ENCODE results near the gene ACTR6. TPM values are rescaled to one million over a fixed set of nuclear protein-coding genes. Genes with fewer than 3 reads are reported as not detected.

The ACTR6 gene
- polyA plus RNA-seq, 4 donors: 20.0 to 31.5 (median 23.7) TPM

- DNase-seq: peak; percentile 50 to 51
- H3K4me3 ChIP-seq (ENCODE audit: low read depth in 1 of 3, low read length in 3 of 3): no peak overlapping the region
- H3K27me3 ChIP-seq (ENCODE audit: control insufficient read depth in 3 of 3, insufficient read depth in 3 of 3, low read length in 3 of 3): no peaks in the 10 kb centered on the region
- peak; percentile 39 for FAIRE-seq
- peaks cover 0 to 5% (median 0%) of the 10 kb centered on the region in 3 donors for H3K4me1 ChIP-seq (ENCODE audit: control insufficient read depth in 3 of 3, insufficient read depth in 2 of 3, low read depth in 1 of 3, low read length in 2 of 3)
- no peaks in the 10 kb centered on the region for H3K36me3 ChIP-seq (ENCODE audit: control insufficient read depth in 3 of 3, insufficient read depth in 2 of 3, low read depth in 1 of 3, low read length in 3 of 3)
- 38 to 47% (median 40%) methylated on average over 7 of the region's 7 CpGs for WGBS, 3 donors
- H3K9me3 ChIP-seq (ENCODE audit: control insufficient read depth in 2 of 2, insufficient read depth in 1 of 2, low read depth in 1 of 2, low read length in 1 of 2): no peaks in the 10 kb centered on the region
- H3K27ac ChIP-seq (ENCODE audit: low read depth in 1 of 3, low read length in 2 of 3): peak overlapping the region in 1 of 3 donors; percentile 55
Observed at GRCh38 chr12:100234591-100235304, 34.1 kb downstream of the ACTR6 start.

- H3K27me3 ChIP-seq (ENCODE audit: control insufficient read depth in 3 of 3, insufficient read depth in 3 of 3, low read length in 3 of 3): no peaks in the 10 kb centered on the region
- DNase-seq (peak in 1 of 2 donors; percentile 30), FAIRE-seq (no peak)
- peak overlapping the region in 1 of 3 donors; percentile 24 for H3K27ac ChIP-seq (ENCODE audit: low read depth in 1 of 3, low read length in 2 of 3)
- H3K9me3 ChIP-seq (ENCODE audit: control insufficient read depth in 2 of 2, insufficient read depth in 1 of 2, low read depth in 1 of 2, low read length in 1 of 2): no peaks in the 10 kb centered on the region
- H3K4me1 ChIP-seq (ENCODE audit: control insufficient read depth in 3 of 3, insufficient read depth in 2 of 3, low read depth in 1 of 3, low read length in 2 of 3): peaks cover 0 to 5% (median 0%) of the 10 kb centered on the region in 3 donors
- no peaks in the 10 kb centered on the region for H3K36me3 ChIP-seq (ENCODE audit: control insufficient read depth in 3 of 3, insufficient read depth in 2 of 3, low read depth in 1 of 3, low read length in 3 of 3)
- 94 to 98% (median 95%) methylated on average over 3 of the region's 3 CpGs for whole genome bisulfite sequencing, 3 donors
- no peak overlapping the region for H3K4me3 ChIP-seq (ENCODE audit: low read depth in 1 of 3, low read length in 3 of 3)
Observed at GRCh38 chr12:100238801-100239200, 38.2 kb downstream of the ACTR6 start.

GRCh38 chr12:100239589-100239988 is 39.0 kb downstream of the ACTR6 start:
- no peak overlapping the region for H3K27ac ChIP-seq (ENCODE audit: low read depth in 1 of 3, low read length in 2 of 3)
- FAIRE-seq (no peak), DNase-seq (no peak)
- 95 to 100% (median 98%) methylated on average over 1 of the region's 1 CpG for WGBS, 3 donors
- peaks cover 0 to 2% (median 0%) of the 10 kb centered on the region in 3 donors for H3K36me3 ChIP-seq (ENCODE audit: control insufficient read depth in 3 of 3, insufficient read depth in 2 of 3, low read depth in 1 of 3, low read length in 3 of 3)
- peaks cover 0 to 5% (median 0%) of the 10 kb centered on the region in 3 donors for H3K4me1 ChIP-seq (ENCODE audit: control insufficient read depth in 3 of 3, insufficient read depth in 2 of 3, low read depth in 1 of 3, low read length in 2 of 3)
- no peak overlapping the region for H3K4me3 ChIP-seq (ENCODE audit: low read depth in 1 of 3, low read length in 3 of 3)
- no peaks in the 10 kb centered on the region for H3K27me3 ChIP-seq (ENCODE audit: control insufficient read depth in 3 of 3, insufficient read depth in 3 of 3, low read length in 3 of 3)
- no peaks in the 10 kb centered on the region for H3K9me3 ChIP-seq (ENCODE audit: control insufficient read depth in 2 of 2, insufficient read depth in 1 of 2, low read depth in 1 of 2, low read length in 1 of 2)

- Histone ChIP-seq H3K27ac (ENCODE audit: low read depth in 1 of 3, low read length in 2 of 3) (no peak overlapping the region), H3K9me3 (ENCODE audit: control insufficient read depth in 2 of 2, insufficient read depth in 1 of 2, low read depth in 1 of 2, low read length in 1 of 2) (no peaks in the 10 kb centered on the region), H3K4me3 (ENCODE audit: low read depth in 1 of 3, low read length in 3 of 3) (no peak overlapping the region), H3K27me3 (ENCODE audit: control insufficient read depth in 3 of 3, insufficient read depth in 3 of 3, low read length in 3 of 3) (no peaks in the 10 kb centered on the region), H3K4me1 (ENCODE audit: control insufficient read depth in 3 of 3, insufficient read depth in 2 of 3, low read depth in 1 of 3, low read length in 2 of 3) (peaks cover 0 to 5% (median 0%) of the 10 kb centered on the region in 3 donors), H3K36me3 (ENCODE audit: control insufficient read depth in 3 of 3, insufficient read depth in 2 of 3, low read depth in 1 of 3, low read length in 3 of 3) (peaks cover 0 to 2% (median 0%) of the 10 kb centered on the region in 3 donors)
- WGBS, 3 donors: 77 to 90% (median 80%) methylated on average over 5 of the region's 5 CpGs
- DNase-seq: no peak
- FAIRE-seq: no peak
Observed at GRCh38 chr12:100243137-100243536, 42.5 kb downstream of the ACTR6 start.

- Histone ChIP-seq H3K27me3 (ENCODE audit: control insufficient read depth in 3 of 3, insufficient read depth in 3 of 3, low read length in 3 of 3) (no peaks in the 10 kb centered on the region), H3K4me3 (ENCODE audit: low read depth in 1 of 3, low read length in 3 of 3) (no peak overlapping the region), H3K4me1 (ENCODE audit: control insufficient read depth in 3 of 3, insufficient read depth in 2 of 3, low read depth in 1 of 3, low read length in 2 of 3) (peaks cover 0 to 7% (median 0%) of the 10 kb centered on the region in 3 donors), H3K9me3 (ENCODE audit: control insufficient read depth in 2 of 2, insufficient read depth in 1 of 2, low read depth in 1 of 2, low read length in 1 of 2) (no peaks in the 10 kb centered on the region), H3K27ac (ENCODE audit: low read depth in 1 of 3, low read length in 2 of 3) (no peak overlapping the region), H3K36me3 (ENCODE audit: control insufficient read depth in 3 of 3, insufficient read depth in 2 of 3, low read depth in 1 of 3, low read length in 3 of 3) (peaks cover 0 to 2% (median 0%) of the 10 kb centered on the region in 3 donors)
- WGBS, 3 donors: 93 to 97% (median 95%) methylated on average over 4 of the region's 4 CpGs
- FAIRE-seq (no peak), DNase-seq (no peak)
Observed at GRCh38 chr12:100247765-100248164, 47.1 kb downstream of the ACTR6 start.

GRCh38 chr12:100248886-100249285 is 48.3 kb downstream of the ACTR6 start:
- Histone ChIP-seq H3K4me1 (ENCODE audit: control insufficient read depth in 3 of 3, insufficient read depth in 2 of 3, low read depth in 1 of 3, low read length in 2 of 3) (peaks cover 0 to 7% (median 0%) of the 10 kb centered on the region in 3 donors), H3K4me3 (ENCODE audit: low read depth in 1 of 3, low read length in 3 of 3) (no peak overlapping the region), H3K36me3 (ENCODE audit: control insufficient read depth in 3 of 3, insufficient read depth in 2 of 3, low read depth in 1 of 3, low read length in 3 of 3) (peaks cover 0 to 2% (median 0%) of the 10 kb centered on the region in 3 donors), H3K27ac (ENCODE audit: low read depth in 1 of 3, low read length in 2 of 3) (no peak overlapping the region), H3K27me3 (ENCODE audit: control insufficient read depth in 3 of 3, insufficient read depth in 3 of 3, low read length in 3 of 3) (no peaks in the 10 kb centered on the region), H3K9me3 (ENCODE audit: control insufficient read depth in 2 of 2, insufficient read depth in 1 of 2, low read depth in 1 of 2, low read length in 1 of 2) (no peaks in the 10 kb centered on the region)
- no peak for FAIRE-seq
- no peak for DNase-seq

GRCh38 chr12:100249941-100250340 is 49.3 kb downstream of the ACTR6 start:
- peak overlapping the region in 1 of 3 donors; percentile 37 for H3K27ac ChIP-seq (ENCODE audit: low read depth in 1 of 3, low read length in 2 of 3)
- no peak for FAIRE-seq
- DNase-seq: peak in 1 of 2 donors; percentile 31
- H3K4me1 ChIP-seq (ENCODE audit: control insufficient read depth in 3 of 3, insufficient read depth in 2 of 3, low read depth in 1 of 3, low read length in 2 of 3): peaks cover 0 to 7% (median 0%) of the 10 kb centered on the region in 3 donors
- no peak overlapping the region for H3K4me3 ChIP-seq (ENCODE audit: low read depth in 1 of 3, low read length in 3 of 3)
- WGBS, 3 donors: 72 to 78% (median 74%) methylated on average over 7 of the region's 7 CpGs
- no peaks in the 10 kb centered on the region for H3K27me3 ChIP-seq (ENCODE audit: control insufficient read depth in 3 of 3, insufficient read depth in 3 of 3, low read length in 3 of 3)
- no peaks in the 10 kb centered on the region for H3K36me3 ChIP-seq (ENCODE audit: control insufficient read depth in 3 of 3, insufficient read depth in 2 of 3, low read depth in 1 of 3, low read length in 3 of 3)
- no peaks in the 10 kb centered on the region for H3K9me3 ChIP-seq (ENCODE audit: control insufficient read depth in 2 of 2, insufficient read depth in 1 of 2, low read depth in 1 of 2, low read length in 1 of 2)

- Histone ChIP-seq H3K9me3 (ENCODE audit: control insufficient read depth in 2 of 2, insufficient read depth in 1 of 2, low read depth in 1 of 2, low read length in 1 of 2) (no peaks in the 10 kb centered on the region), H3K27me3 (ENCODE audit: control insufficient read depth in 3 of 3, insufficient read depth in 3 of 3, low read length in 3 of 3) (no peaks in the 10 kb centered on the region), H3K4me1 (ENCODE audit: control insufficient read depth in 3 of 3, insufficient read depth in 2 of 3, low read depth in 1 of 3, low read length in 2 of 3) (peaks cover 0 to 7% (median 4%) of the 10 kb centered on the region in 3 donors), H3K27ac (ENCODE audit: low read depth in 1 of 3, low read length in 2 of 3) (no peak overlapping the region), H3K4me3 (ENCODE audit: low read depth in 1 of 3, low read length in 3 of 3) (no peak overlapping the region), H3K36me3 (ENCODE audit: control insufficient read depth in 3 of 3, insufficient read depth in 2 of 3, low read depth in 1 of 3, low read length in 3 of 3) (no peaks in the 10 kb centered on the region)
- peak; percentile 83 to 87 for DNase-seq
- WGBS, 3 donors: 17 to 51% (median 34%) methylated on average over 2 of the region's 2 CpGs
- no peak for FAIRE-seq
Observed at GRCh38 chr12:100251917-100252316, 51.3 kb downstream of the ACTR6 start.

Measured in small intestine (tissue), 7 donors.